Inferior parietal cortex (tissue), 1 donor: ENCODE data around the gene HYOU1.
"Not testable (repeated sequence)": the region's sequence is repeated elsewhere in the genome, so short reads cannot be mapped to it uniquely, and the experiment has no call there.

ENCODE experiments used
- DNase-seq: peaks from one replicate; pipeline ENCODE4 v3.0.0-alpha.2; 2016; ENCODE audit errors: extremely low spot score

Gene HYOU1

GRCh38 chr11:119019996-119020395 lies 37.0 kb downstream of the HYOU1 start:
- no peak for DNase-seq

- DNase-seq: peak; percentile 97
These were observed 38.7 kb downstream of the HYOU1 start, which contains the start of the genes RPS25 and TRAPPC4 for GRCh38 chr11:119018074-119018938. Gene RPS25, minus strand, starts transcription at chr11:119018343. Its CDS starts 59 bp downstream, at chr11:119018284. Gene TRAPPC4, plus strand, starts transcription at chr11:119018766. Its CDS starts 30 bp downstream, at chr11:119018796.

- not testable (repeated sequence) for DNase-seq
These were observed 39.6 kb downstream of the HYOU1 start for GRCh38 chr11:119017377-119017776.

- DNase-seq: no peak
These were observed 40.6 kb downstream of the HYOU1 start for GRCh38 chr11:119016216-119017009.

- DNase-seq: no peak
These were observed 41.9 kb downstream of the HYOU1 start for GRCh38 chr11:119015054-119015611.

GRCh38 chr11:119014209-119014924 lies 42.6 kb downstream of the HYOU1 start:
- DNase-seq: no peak

GRCh38 chr11:119012629-119013170 lies 44.3 kb downstream of the HYOU1 start:
- DNase-seq: no peak

- no peak for DNase-seq
These were observed 45.4 kb downstream of the HYOU1 start for GRCh38 chr11:119011476-119012053.

- no peak for DNase-seq
These were observed 50.3 kb downstream of the HYOU1 start for GRCh38 chr11:119006656-119007055.

- no peak for DNase-seq
These were observed 56.1 kb downstream of the HYOU1 start for GRCh38 chr11:119000906-119001305.

- no peak for DNase-seq
These were observed 58.2 kb downstream of the HYOU1 start for GRCh38 chr11:118998822-118999221.

GRCh38 chr11:118998388-118998717 lies 58.7 kb downstream of the HYOU1 start:
- DNase-seq: no peak

- peak; percentile 97 for DNase-seq
These were observed 59.2 kb downstream of the HYOU1 start, which contains the start of gene CENATAC for GRCh38 chr11:118997627-118998387. Gene CENATAC, plus strand, starts transcription at chr11:118998138. Its CDS starts 60 bp downstream, at chr11:118998198.

- DNase-seq: peak; percentile 25
These were observed 59.9 kb downstream of the HYOU1 start for GRCh38 chr11:118996926-118997626.
